HEK293 (cell line): ENCODE results near the gene SERPINB5.

Experiments
- ELK4 ChIP-seq: IDR thresholded peaks from 2 replicates; pipeline ENCODE4 v1.6.1; 2011; ENCODE audit warnings: mild to moderate bottlenecking, low read depth, low read length, borderline replicate concordance
- HOXA7 ChIP-seq: sonication (generic); formaldehyde crosslinking; IDR thresholded peaks from 2 replicates; pipeline ENCODE4 v1.8.1; 2022; ENCODE audit warnings: missing genetic modification reagents, borderline replicate concordance
- HOXC10 ChIP-seq: sonication (generic); formaldehyde crosslinking; IDR thresholded peaks from 2 replicates; pipeline ENCODE4 v1.8.1; 2023; ENCODE audit warnings: mild to moderate bottlenecking, missing genetic modification reagents
- IKZF3 ChIP-seq: fragments of 450-650 bp; IDR thresholded peaks from 2 replicates; pipeline ENCODE4 v1.5.0; 2018; ENCODE audit warnings: missing biosample characterization, mild to moderate bottlenecking, missing genetic modification characterization, moderate library complexity
- KLF10 ChIP-seq: fragments of 450-650 bp; IDR thresholded peaks from 2 replicates; pipeline ENCODE4 v1.5.1; 2018; ENCODE audit warnings: missing biosample characterization, mild to moderate bottlenecking, missing genetic modification characterization
- TSHZ1 ChIP-seq: fragments of 450-650 bp; formaldehyde crosslinking; IDR thresholded peaks from 2 replicates; pipeline ENCODE4 v1.5.1; 2016; ENCODE audit warnings: missing biosample characterization, missing genetic modification characterization, borderline replicate concordance
- YY1 ChIP-seq: fragments of 450-650 bp; formaldehyde crosslinking; IDR thresholded peaks from 2 replicates; pipeline ENCODE4 v1.5.1; 2018; ENCODE audit warnings: missing biosample characterization, missing genetic modification characterization
- ZBTB7A ChIP-seq: fragments of 450-650 bp; formaldehyde crosslinking; IDR thresholded peaks from 2 replicates; pipeline ENCODE4 v1.5.1; 2016; ENCODE audit warnings: low read depth, missing biosample characterization, missing genetic modification characterization
- ZNF510 ChIP-seq: fragments of 450-650 bp; formaldehyde crosslinking; IDR thresholded peaks from 2 replicates; pipeline ENCODE4 v1.5.1; 2018; ENCODE audit warnings: mild to moderate bottlenecking, missing genetic modification characterization, missing biosample characterization; ENCODE audit not compliant: insufficient replicate concordance
- ZNF660 ChIP-seq: fragments of 450-650 bp; IDR thresholded peaks from 2 replicates; pipeline ENCODE4 v1.5.1; 2018; ENCODE audit warnings: missing biosample characterization, mild to moderate bottlenecking, missing genetic modification characterization
- ZNF777 ChIP-seq: fragments of 450-650 bp; formaldehyde crosslinking; IDR thresholded peaks from 2 replicates; pipeline ENCODE4 v1.5.1; 2017; ENCODE audit warnings: missing biosample characterization, missing genetic modification characterization, borderline replicate concordance
- TF ChIP-seq, protein P1 (sequence below): fragments of 450-650 bp; formaldehyde crosslinking; IDR thresholded peaks from 2 replicates; pipeline ENCODE4 v1.5.1; 2016; ENCODE audit warnings: missing biosample characterization, missing genetic modification characterization

DNA sequence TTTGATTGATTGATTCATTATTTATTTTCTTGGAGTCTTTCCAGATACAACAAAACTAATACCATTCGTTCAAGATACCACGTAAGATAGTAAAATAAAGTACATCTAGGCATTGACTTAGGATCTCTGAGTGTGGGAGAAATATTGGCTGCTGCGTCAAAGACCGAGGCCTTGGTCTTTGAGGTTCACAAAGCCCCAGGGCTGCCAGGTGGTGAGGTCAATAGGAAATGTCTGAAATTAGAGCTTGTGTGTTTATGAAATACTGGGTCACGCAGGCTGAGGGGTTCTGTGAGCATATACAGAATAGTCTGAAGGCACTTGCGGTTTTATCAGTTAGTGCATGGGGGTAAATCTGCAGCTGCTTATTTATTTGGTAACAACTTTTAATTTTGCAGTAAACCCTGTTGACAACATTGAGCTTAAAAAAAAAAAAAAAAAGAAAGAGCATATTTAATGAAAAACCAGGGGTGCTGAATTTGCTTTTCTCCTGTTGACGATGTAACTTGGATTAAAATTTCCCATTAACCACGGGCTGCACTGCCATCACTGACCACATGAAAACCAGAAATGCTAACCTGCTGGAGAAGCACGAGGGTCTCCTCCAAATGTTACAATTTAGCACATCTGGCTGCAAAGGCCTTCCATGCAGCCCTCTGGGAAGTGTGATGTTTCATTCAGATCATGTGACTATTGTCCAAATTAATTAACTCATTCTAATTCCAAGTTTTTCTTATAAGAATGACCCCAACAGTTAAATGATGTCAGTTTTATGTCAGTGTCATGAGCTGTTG is 38.3 kb downstream of the SERPINB5 start:
- TF ChIP-seq, protein P1, sequence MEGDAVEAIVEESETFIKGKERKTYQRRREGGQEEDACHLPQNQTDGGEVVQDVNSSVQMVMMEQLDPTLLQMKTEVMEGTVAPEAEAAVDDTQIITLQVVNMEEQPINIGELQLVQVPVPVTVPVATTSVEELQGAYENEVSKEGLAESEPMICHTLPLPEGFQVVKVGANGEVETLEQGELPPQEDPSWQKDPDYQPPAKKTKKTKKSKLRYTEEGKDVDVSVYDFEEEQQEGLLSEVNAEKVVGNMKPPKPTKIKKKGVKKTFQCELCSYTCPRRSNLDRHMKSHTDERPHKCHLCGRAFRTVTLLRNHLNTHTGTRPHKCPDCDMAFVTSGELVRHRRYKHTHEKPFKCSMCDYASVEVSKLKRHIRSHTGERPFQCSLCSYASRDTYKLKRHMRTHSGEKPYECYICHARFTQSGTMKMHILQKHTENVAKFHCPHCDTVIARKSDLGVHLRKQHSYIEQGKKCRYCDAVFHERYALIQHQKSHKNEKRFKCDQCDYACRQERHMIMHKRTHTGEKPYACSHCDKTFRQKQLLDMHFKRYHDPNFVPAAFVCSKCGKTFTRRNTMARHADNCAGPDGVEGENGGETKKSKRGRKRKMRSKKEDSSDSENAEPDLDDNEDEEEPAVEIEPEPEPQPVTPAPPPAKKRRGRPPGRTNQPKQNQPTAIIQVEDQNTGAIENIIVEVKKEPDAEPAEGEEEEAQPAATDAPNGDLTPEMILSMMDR (tag by site-specific recombination) = 0 out of 2 replicates have a peak, but pooled peaks have one; percentile 11
- TF ChIP-seq ZNF510 (tag by site-specific recombination) (no peak), ELK4 (no peak), YY1 (no peak), ZNF777 (tag by site-specific recombination) (no peak), KLF10 (no peak), HOXC10 (CRISPR knock-in tag) (no peak), IKZF3 (tag by site-specific recombination) (no peak), ZBTB7A (tag by site-specific recombination) (no peak), TSHZ1 (tag by site-specific recombination) (no peak), HOXA7 (CRISPR knock-in tag) (no peak), ZNF660 (tag by site-specific recombination) (no peak)
